HK-2 (cell line): ENCODE results near the gene MEF2A.

Source experiments
- DNase-seq: peaks from one replicate; pipeline ENCODE4 v3.0.0-alpha.2; 2018; ENCODE audit not compliant: unreplicated experiment

MEF2A gene

GRCh38 chr15:99605990-99606389 is 40.2 kb downstream of the MEF2A start:
- no peak for DNase-seq

DNA sequence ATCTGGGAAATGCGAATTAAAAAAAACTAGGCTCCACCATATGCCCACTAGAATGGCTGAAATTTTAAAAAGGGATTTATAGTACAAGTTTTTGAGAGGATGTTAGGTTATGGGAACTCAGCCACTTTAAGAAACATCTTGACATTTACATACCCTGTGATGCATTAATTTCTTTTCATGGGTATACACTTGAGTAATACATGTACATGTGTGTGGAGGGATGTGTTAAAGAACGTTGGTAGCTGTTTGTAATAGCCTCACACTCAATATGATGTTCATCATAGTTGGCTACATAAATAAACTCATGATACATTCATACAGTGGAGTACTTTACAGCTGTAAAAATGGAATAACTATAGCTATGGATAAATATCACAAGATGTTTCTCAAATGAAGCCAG is 40.9 kb downstream of the MEF2A start:
- no peak for DNase-seq

DNA sequence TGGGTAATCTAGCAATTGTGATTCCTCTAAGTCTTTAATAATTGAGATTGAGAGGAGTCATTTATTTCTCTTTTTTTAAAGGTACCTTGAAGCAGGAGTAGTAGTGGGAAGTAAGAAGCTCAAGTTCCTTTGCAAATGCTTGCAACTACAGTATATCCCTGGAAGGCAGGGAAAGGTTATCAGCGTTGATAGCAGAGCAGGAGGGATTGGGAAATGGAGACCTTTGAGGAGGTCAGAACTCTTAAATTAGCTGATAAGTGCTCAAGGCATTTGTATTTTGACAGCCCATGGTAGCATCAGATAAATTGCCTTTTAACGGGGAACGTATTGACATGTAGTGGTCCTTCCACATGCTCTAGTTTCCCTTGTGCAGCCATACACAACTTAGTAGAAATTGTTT is 47.7 kb downstream of the MEF2A start:
- DNase-seq, result no peak

GRCh38 chr15:99613887-99614647 is 48.3 kb downstream of the MEF2A start:
- no peak for DNase-seq

DNA sequence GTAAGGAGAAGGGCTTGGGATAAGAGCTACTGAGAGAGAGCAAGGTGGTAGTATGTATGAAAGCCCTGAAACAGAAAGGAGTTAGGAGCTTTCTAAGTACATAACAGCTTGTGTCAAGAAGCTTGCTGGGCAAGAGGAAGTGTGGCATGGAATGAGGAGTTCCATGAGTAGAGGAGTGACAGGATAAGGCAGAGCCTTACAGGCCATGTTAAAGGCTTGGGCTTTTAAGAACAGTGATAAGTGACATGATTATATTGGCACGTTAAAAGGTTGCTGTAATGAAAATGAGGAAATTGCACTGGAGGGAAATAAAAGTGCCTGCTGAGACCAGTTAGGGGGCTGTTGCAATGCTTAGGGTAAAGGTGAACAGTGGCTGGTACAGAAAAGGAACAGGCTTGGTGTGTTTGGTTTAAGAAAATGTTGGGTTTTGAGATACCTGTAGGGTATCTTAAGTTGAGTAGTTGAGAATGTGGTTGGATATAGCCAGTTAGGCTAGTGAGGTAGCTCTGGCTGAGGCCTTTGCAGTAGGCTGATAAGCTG is 49.0 kb downstream of the MEF2A start:
- no peak for DNase-seq

DNA sequence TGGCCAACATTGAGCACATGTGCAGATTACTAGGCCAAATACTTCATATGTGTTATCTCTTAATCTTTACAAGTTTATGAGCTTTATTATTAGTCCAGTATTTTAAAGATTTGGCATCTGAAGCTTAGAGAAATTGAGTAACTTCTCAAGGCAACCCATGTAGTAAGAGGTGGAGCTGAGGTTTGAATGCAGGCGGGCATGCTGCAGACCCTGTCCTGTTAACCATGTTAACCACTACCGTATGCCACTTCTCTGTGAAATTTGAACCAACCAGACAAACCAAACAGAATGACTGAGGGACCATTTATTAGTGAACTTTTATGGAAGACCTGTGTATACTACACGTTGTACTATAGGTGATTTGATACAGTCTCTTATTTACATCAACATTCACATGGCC is 49.7 kb downstream of the MEF2A start:
- no peak for DNase-seq

- DNase-seq, result no peak
Measured at GRCh38 chr15:99616129-99616528, 50.3 kb downstream of the MEF2A start.

DNA sequence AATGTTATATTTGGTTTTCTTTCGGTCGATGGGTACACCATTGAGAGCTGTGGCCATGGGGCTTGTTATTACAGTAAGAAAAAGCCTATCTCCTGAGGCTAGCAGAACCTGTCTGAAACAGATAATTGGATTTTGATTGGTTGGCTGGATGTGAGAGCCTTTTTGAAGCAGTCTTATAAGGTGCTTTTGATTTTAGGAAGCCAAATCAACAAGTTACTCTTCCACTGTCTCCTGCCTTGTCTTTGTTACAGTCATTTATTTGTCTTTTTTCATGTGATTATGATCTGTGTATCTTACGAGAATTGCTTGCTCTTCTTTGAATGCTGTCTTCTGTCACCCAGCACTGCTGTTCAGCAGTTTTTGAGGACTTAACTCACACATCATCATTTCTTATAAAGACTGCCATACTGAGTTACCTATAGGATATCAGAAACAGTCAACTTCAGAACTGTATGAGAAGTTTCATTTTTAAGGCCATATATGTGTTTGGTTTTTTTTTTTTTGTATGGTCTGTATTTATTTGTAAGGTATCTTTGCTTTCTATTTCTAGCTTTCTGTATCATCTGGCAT is 51.1 kb downstream of the MEF2A start:
- no peak for DNase-seq

DNA sequence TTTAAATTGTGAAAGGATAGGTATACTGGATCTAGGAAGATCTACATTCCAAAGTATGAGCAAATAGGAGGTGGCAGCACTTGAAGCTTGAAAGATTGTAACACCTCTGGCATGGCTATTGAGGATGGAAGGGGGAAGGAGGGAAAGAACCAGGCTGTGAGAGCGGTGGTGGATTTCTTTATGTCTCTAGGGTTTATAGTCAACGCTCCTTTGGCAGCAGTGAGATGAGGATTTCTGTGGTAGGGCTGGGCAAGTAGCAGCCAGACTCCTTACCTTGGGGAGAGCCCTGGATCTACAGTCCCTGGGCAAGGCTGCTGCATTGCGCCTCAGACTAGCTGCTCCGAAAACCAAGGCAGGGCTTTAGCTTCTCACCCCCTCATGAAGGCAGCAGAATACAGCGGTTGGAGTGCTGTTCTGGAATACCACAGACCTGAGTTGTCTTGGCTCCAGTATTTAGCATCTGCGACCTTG is 53.2 kb downstream of the MEF2A start:
- DNase-seq, result peak; percentile 3

- no peak for DNase-seq
Measured at GRCh38 chr15:99619712-99620111, 53.9 kb downstream of the MEF2A start.

DNA sequence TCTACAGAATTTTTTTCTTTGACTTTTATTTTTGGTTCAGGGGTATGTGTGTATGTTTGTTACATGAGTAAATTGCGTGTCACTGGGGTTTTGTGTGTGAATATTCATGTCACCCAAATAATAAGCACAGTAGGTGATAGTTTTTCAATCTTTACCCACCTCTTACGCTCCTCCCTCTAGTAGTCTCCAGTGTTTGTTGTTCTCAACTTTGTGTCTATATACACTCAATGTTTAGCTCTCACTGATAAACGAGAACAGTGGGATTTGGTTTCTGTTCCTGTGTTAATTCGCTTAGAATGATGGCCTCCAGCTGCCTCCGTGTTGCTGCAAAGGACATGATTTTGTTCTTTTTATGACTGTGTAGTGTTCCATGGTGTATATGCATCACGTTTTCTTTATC is 54.4 kb downstream of the MEF2A start:
- DNase-seq, result no peak

DNA sequence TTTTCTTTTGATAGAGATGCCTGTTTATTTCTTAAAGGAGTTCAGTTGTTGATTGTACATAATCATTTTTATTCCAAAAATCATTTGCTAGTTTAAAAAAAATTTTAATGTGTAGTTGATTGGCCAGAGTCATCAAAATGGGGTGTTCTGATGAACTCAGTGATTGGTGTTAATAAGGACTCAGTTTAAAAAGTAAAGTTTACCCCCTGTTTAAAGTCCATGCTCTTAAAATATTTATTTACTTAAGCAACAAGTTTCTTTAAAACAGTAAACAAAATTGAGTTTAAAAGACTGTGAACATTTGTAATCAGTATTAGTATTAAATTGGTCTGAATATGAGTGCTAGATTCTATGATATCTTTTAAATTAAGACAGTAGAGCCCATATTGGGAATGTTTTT is 56.0 kb downstream of the MEF2A start:
- no peak for DNase-seq

DNA sequence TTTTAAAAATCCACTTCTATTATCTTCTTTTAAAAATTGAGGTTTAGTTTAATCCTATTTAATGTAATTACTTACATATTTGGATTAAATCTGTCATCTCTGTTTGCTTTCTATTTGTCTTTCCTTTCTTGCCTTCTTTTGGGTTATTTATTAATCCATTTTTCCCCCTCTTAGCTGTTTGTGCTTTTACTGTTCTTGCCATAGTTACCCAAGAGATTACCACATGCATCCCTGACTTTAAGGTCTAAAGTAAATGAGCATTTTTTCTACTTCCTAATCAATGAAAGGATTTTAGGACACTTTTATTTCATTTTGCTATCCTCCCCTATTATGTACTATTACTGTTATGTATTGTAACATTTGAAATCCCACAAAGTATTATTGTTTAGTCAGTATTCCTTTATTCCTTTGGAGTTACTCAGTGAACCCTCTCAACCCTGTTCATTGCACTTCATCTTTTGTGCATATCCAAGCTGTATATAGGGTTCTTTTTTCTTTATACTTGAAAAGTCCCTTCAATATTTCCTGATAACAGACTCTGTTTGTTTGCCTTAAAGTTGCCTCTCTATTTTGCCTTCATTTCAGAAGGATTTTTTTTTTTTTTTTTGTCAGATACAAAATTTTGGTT is 62.7 kb downstream of the MEF2A start:
- no peak for DNase-seq

DNA sequence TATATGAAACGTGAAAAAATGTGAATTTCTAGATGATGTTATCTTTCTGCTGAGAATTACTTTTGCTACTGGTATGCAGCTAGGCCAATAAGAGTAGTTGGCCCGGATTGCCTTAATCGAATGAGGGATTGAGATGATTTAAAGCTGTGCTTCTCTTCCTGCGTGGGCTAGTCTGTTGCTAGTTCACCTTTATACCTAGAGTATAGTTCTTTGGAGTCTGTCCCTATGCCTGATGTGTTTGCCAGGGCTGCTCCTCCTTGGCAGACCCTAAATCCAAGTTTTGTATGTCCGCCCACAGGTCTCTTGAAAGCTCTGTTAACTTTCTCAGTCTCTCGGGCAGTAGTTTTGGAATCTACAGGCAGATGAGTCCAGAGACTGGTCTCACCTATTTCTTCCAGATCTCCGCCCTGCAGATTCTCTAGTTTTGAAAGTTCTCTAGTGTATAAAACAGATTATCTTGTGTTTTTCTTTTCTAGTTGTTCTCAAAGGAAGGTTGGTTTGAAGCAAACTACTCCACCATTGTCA is 64.9 kb downstream of the MEF2A start:
- DNase-seq, result no peak

- DNase-seq, result no peak
Measured at GRCh38 chr15:99631255-99631654, 65.5 kb downstream of the MEF2A start.

GRCh38 chr15:99632521-99632920 is 66.7 kb downstream of the MEF2A start:
- no peak for DNase-seq

- no peak for DNase-seq
Measured at GRCh38 chr15:99633655-99634054, 67.9 kb downstream of the MEF2A start.

DNA sequence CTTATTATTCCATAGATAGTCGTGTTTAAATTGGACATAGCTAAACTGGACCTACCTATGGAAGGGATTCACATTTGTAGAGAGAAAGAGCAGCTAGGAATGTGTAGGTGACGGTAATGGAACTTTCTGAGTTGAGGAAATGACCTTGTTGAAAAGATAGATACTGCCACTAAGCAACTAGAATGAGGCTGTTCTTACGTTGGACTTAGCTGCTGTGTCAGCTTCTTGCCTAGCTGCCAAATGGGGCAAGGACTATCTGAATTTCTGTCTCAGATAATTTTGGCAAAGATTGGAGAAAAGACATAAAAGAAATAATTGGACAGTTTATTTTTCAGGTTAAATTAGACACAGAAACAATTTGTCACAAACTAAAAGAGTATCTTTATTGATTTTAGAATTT is 68.8 kb downstream of the MEF2A start:
- no peak for DNase-seq

GRCh38 chr15:99635145-99635544 is 69.4 kb downstream of the MEF2A start:
- no peak for DNase-seq

DNA sequence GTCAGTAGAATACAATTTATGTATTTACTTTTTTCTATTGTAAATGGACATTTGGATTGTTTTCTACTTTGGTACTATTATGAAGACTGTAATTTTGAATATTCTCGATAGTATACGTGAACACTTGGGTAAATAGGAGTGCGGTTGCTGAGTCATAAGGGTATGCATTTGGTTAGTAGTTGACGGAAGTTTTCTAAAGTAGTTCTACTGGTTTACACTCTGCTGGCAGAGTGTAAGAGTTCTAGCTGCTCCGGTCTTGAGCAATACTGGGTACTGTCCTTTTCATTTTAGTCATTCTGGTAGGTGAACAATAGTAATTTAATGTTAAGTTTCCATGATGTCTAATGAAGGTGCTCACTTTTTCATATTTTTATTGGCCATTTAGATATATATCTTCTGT is 70.0 kb downstream of the MEF2A start:
- no peak for DNase-seq

DNA sequence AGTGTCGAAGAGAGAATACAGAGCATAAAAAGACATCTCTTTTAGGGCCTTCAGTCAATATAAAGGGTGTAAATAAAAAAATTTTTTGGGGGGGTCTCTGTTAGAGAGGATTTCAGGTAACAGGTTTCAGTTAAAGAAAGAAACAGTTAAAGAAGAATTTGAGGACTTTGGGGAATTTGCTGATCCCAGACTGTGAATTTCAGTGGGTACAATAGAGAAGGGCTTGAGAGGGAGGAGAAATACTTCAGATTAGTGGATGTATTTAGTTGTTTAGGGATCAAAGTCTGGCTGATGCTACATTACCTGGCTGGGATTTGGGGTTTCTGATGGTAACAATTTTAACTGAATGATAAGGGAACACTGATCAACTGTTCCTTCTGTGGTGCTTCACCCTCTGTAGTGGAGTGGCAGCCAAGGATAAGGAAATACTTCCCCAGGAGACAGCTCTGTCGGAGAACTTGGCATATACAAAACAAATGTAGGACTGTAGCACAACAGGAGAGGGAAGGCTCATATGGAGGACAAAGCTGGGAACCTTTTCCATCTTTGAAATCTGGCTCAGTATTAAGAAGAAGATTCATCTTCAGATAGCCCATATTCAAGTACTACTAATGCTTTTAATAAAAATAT is 79.2 kb downstream of the MEF2A start:
- no peak for DNase-seq

- DNase-seq, result no peak
Measured at GRCh38 chr15:99645543-99645935, 79.8 kb downstream of the MEF2A start.
